ENCODE measurements around the gene GRM3. TPM values are rescaled to one million over a fixed set of nuclear protein-coding genes. Genes with fewer than 3 reads are reported as not detected.

The GRM3 gene
- total RNA-seq, 2 experiments from 2014 or later: not detected

GRCh38 chr7:86645676-86646276, 2.1 kb downstream of the GRM3 start:
- Histone ChIP-seq H3K9me3 (ENCODE audit: low read length) (no peaks in the 10 kb centered on the region), H3K9me2 (ENCODE audit: insufficient read depth, low read length) (no peaks in the 10 kb centered on the region), H2AFZ (ENCODE audit: low read length) (no peak overlapping the region), H3K4me2 (ENCODE audit: low read length) (no peak overlapping the region), H3K4me1 (ENCODE audit: insufficient read depth, low read length, poor library complexity, severe bottlenecking) (no peaks in the 10 kb centered on the region), H4K20me1 (ENCODE audit: insufficient read depth, low read length) (no peaks in the 10 kb centered on the region), H3K36me3 (ENCODE audit: insufficient read depth, low read length) (no peaks in the 10 kb centered on the region), H3K27ac (ENCODE audit: low read depth, low read length, poor library complexity, severe bottlenecking) (no peak overlapping the region), H3K79me2 (ENCODE audit: insufficient read depth, low read depth, low read length) (no peaks in the 10 kb centered on the region), H3K4me3 (ENCODE audit: low read depth, low read length, poor library complexity, severe bottlenecking) (no peak overlapping the region)
- POLR2A ChIA-PET: interaction anchor here (0.6 to 1.2 kb wide), 4 partner anchors 12 to 94 kb away, joined by 3 to 5 read pairs (median 3); no protein-coding TSS in a partner anchor
- intact Hi-C loops (cut with micrococcal nuclease; ENCODE audit: unreplicated experiment): no loop called here
- CTCF ChIA-PET (ENCODE audit: unreplicated experiment): no interaction called here
- no TSS peak for BruUV-seq (replicated peaks)
- no peak for DNase-seq (ENCODE audit: low spot score)
- TF ChIP-seq CTCF (conservative IDR thresholded peaks at IDR 0.05; ENCODE audit: low read length) (no peak), EZH2phosphoT487 (IDR thresholded peaks at IDR 0.05; ENCODE audit: borderline replicate concordance, low read depth, low read length) (no peak)

- DNase-seq (ENCODE audit: low spot score): no peak
- Histone ChIP-seq H4K20me1 (ENCODE audit: insufficient read depth, low read length) (no peaks in the 10 kb centered on the region), H3K27ac (ENCODE audit: low read depth, low read length, poor library complexity, severe bottlenecking) (no peak overlapping the region), H3K9me2 (ENCODE audit: insufficient read depth, low read length) (no peaks in the 10 kb centered on the region), H3K4me1 (ENCODE audit: insufficient read depth, low read length, poor library complexity, severe bottlenecking) (no peaks in the 10 kb centered on the region), H3K9me3 (ENCODE audit: low read length) (no peaks in the 10 kb centered on the region), H3K4me3 (ENCODE audit: low read depth, low read length, poor library complexity, severe bottlenecking) (no peak overlapping the region), H3K36me3 (ENCODE audit: insufficient read depth, low read length) (no peaks in the 10 kb centered on the region), H3K79me2 (ENCODE audit: insufficient read depth, low read depth, low read length) (no peaks in the 10 kb centered on the region), H2AFZ (ENCODE audit: low read length) (no peak overlapping the region), H3K4me2 (ENCODE audit: low read length) (no peak overlapping the region)
- intact Hi-C loops (cut with micrococcal nuclease; ENCODE audit: unreplicated experiment): no loop called here
- no TSS peak for BruUV-seq (replicated peaks)
- TF ChIP-seq CTCF (conservative IDR thresholded peaks at IDR 0.05; ENCODE audit: low read length) (no peak), EZH2phosphoT487 (IDR thresholded peaks at IDR 0.05; ENCODE audit: borderline replicate concordance, low read depth, low read length) (no peak)
- CTCF ChIA-PET (ENCODE audit: unreplicated experiment): no interaction called here
- POLR2A ChIA-PET: interaction anchor here (1.2 kb wide), 1 partner anchor 19 kb away, joined by 5 read pairs; no protein-coding TSS in a partner anchor
These were observed 3.8 kb downstream of the GRM3 start for GRCh38 chr7:86647385-86648094.

GRCh38 chr7:86648169-86648568, 4.5 kb downstream of the GRM3 start:
- Histone ChIP-seq H4K20me1 (ENCODE audit: insufficient read depth, low read length) (no peaks in the 10 kb centered on the region), H3K36me3 (ENCODE audit: insufficient read depth, low read length) (no peaks in the 10 kb centered on the region), H3K79me2 (ENCODE audit: insufficient read depth, low read depth, low read length) (no peaks in the 10 kb centered on the region), H3K4me3 (ENCODE audit: low read depth, low read length, poor library complexity, severe bottlenecking) (no peak overlapping the region), H3K27ac (ENCODE audit: low read depth, low read length, poor library complexity, severe bottlenecking) (no peak overlapping the region), H3K4me1 (ENCODE audit: insufficient read depth, low read length, poor library complexity, severe bottlenecking) (no peaks in the 10 kb centered on the region), H3K9me2 (ENCODE audit: insufficient read depth, low read length) (no peaks in the 10 kb centered on the region), H2AFZ (ENCODE audit: low read length) (no peak overlapping the region), H3K4me2 (ENCODE audit: low read length) (no peak overlapping the region), H3K9me3 (ENCODE audit: low read length) (no peaks in the 10 kb centered on the region)
- intact Hi-C loops (cut with micrococcal nuclease; ENCODE audit: unreplicated experiment): no loop called here
- no peak for TF ChIP-seq EZH2phosphoT487 (IDR thresholded peaks at IDR 0.05; ENCODE audit: borderline replicate concordance, low read depth, low read length)
- no peak for TF ChIP-seq CTCF (conservative IDR thresholded peaks at IDR 0.05; ENCODE audit: low read length)
- CTCF ChIA-PET (ENCODE audit: unreplicated experiment): no interaction called here
- POLR2A ChIA-PET: no interaction called here
- no TSS peak for BruUV-seq (replicated peaks)
- DNase-seq (ENCODE audit: low spot score): no peak

All from OCI-LY7 (cell line).